Measurements from ENCODE around the gene PLXDC2. TPM values are rescaled to one million over a fixed set of nuclear protein-coding genes. Genes with fewer than 3 reads are reported as not detected.

Gene PLXDC2
- polyA plus RNA-seq, 1 experiment, result 0.47 TPM

DNA sequence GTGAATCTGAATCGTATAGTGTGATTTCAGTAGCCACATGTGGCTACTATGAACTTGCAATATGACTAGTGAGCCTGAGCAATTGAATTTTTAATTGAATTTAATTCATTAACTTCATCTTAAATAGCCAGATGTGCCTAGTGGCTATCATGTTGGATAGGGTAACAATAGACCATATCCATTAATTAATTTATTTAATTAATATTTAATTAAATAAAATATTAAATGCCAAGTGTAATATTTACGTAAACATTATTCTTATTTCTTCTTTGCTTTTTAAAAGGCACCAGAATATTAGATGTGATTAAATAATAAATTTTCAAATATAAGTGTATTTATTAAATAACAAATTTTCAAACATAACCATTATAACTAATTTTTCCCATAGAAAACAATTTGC lies 354.4 kb downstream of the PLXDC2 start:
- Histone ChIP-seq H3K27me3 (ENCODE audit: control insufficient read depth, insufficient read depth, low read length) (no peaks in the 10 kb centered on the region), H3K4me3 (ENCODE audit: low read depth, low read length) (no peak overlapping the region), H3K36me3 (ENCODE audit: control insufficient read depth, insufficient read depth, low read length) (no peaks in the 10 kb centered on the region)
- ChIA-PET CTCF (no interaction called here), POLR2A (no interaction called here)
- TF ChIP-seq, protein P1, sequence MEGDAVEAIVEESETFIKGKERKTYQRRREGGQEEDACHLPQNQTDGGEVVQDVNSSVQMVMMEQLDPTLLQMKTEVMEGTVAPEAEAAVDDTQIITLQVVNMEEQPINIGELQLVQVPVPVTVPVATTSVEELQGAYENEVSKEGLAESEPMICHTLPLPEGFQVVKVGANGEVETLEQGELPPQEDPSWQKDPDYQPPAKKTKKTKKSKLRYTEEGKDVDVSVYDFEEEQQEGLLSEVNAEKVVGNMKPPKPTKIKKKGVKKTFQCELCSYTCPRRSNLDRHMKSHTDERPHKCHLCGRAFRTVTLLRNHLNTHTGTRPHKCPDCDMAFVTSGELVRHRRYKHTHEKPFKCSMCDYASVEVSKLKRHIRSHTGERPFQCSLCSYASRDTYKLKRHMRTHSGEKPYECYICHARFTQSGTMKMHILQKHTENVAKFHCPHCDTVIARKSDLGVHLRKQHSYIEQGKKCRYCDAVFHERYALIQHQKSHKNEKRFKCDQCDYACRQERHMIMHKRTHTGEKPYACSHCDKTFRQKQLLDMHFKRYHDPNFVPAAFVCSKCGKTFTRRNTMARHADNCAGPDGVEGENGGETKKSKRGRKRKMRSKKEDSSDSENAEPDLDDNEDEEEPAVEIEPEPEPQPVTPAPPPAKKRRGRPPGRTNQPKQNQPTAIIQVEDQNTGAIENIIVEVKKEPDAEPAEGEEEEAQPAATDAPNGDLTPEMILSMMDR (IDR thresholded peaks at IDR 0.05; ENCODE audit: insufficient read depth, low read depth, low read length), result no peak
- DNase-seq (ENCODE audit: low read depth), result no peak

DNA sequence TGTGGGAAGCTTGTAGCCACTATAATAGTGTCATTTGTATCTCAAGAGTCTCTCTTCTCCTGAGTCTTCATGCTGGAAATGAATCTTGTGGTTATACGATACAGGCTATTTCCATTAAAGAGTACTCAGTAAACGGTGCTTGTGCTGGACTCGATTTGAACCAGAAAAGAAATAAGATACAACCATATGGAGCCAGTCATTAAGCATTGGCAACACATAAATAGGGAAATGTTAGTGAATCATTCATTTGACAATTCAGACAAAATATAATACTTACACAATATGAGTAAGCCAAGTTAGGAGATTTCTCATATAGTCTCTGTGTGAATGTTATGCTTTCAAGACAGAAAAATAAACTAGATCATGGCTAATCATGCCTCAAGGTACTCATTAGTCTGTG lies 356.8 kb downstream of the PLXDC2 start:
- H3K36me3 ChIP-seq (ENCODE audit: control insufficient read depth, insufficient read depth, low read length), result no peaks in the 10 kb centered on the region
- ChIA-PET POLR2A (no interaction called here), CTCF (no interaction called here)
- TF ChIP-seq, protein P1 (IDR thresholded peaks at IDR 0.05; ENCODE audit: insufficient read depth, low read depth, low read length), result no peak
- DNase-seq (ENCODE audit: low read depth), result no peak
- no peaks in the 10 kb centered on the region for H3K27me3 ChIP-seq (ENCODE audit: control insufficient read depth, insufficient read depth, low read length)
- H3K4me3 ChIP-seq (ENCODE audit: low read depth, low read length), result no peak overlapping the region

DNA sequence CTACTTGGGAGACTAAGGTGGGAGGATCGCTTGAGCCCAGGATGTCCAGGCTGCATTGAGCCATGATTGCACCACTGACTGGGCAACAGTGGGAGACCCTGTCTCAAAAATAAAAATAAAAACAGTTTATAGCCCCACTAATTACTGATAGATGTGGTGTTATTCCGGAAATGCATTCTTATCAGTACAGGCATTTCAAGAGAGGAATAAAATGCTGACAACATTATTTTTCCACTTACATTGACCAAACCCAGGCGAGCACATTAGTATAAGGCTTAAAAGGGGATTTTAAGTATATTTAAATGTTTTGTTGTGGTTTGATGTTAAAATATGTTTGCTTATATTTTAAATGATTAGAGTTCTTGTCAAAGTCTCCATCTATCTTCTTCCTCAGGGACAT lies 359.5 kb downstream of the PLXDC2 start:
- TF ChIP-seq, protein P1 (IDR thresholded peaks at IDR 0.05; ENCODE audit: insufficient read depth, low read depth, low read length), result no peak
- ChIA-PET POLR2A (no interaction called here), CTCF (interaction anchor here (0.6 kb wide), 1 partner anchor 1142 kb away, joined by 3 read pairs; no protein-coding TSS in a partner anchor)
- no peaks in the 10 kb centered on the region for H3K27me3 ChIP-seq (ENCODE audit: control insufficient read depth, insufficient read depth, low read length)
- DNase-seq (ENCODE audit: low read depth), result no peak
- H3K4me3 ChIP-seq (ENCODE audit: low read depth, low read length), result no peak overlapping the region
- H3K36me3 ChIP-seq (ENCODE audit: control insufficient read depth, insufficient read depth, low read length), result no peaks in the 10 kb centered on the region

DNA sequence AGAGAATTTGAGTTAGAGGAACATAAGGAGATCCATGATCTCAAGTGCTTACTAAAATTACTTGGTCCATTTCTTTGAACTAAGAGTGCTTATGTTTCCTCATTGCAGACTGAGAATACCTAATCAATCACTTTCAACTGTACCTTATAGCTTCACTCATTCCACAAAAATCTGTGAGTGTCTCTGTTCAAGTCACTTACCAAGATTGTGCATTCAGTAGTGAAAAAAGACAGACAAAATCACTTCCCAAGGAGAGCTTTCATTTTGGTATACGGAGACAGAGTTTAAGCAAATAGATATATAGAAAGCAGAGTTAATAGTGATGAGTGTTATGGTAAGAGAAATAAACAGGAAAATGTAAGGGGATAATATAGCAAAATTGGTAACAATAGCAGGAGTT lies 364.5 kb downstream of the PLXDC2 start:
- TF ChIP-seq, protein P1 (IDR thresholded peaks at IDR 0.05; ENCODE audit: insufficient read depth, low read depth, low read length), result no peak
- no peaks in the 10 kb centered on the region for H3K36me3 ChIP-seq (ENCODE audit: control insufficient read depth, insufficient read depth, low read length)
- H3K27me3 ChIP-seq (ENCODE audit: control insufficient read depth, insufficient read depth, low read length), result no peaks in the 10 kb centered on the region
- ChIA-PET CTCF (no interaction called here), POLR2A (no interaction called here)
- no peak for DNase-seq (ENCODE audit: low read depth)
- no peak overlapping the region for H3K4me3 ChIP-seq (ENCODE audit: low read depth, low read length)

DNA sequence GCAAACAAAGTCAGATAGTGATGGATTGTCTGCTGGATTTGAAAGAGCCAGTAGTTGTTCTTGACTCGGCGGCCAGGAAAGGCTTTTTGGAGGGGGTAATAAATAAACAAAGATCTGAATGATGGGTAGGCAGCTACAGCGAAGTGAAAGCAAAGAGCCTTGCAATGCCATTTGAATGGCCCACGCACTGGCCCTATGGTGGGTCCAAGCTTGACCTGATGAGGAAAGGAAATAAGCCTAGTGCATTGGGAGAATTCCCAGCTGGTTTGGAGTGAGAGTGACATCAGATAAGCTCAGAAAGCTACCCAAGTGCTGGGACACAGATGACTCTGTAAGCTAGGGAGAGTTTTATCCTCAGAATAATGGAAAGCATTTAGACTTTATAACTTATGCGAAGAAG lies 365.2 kb downstream of the PLXDC2 start:
- TF ChIP-seq, protein P1 (IDR thresholded peaks at IDR 0.05; ENCODE audit: insufficient read depth, low read depth, low read length), result no peak
- H3K4me3 ChIP-seq (ENCODE audit: low read depth, low read length), result no peak overlapping the region
- POLR2A ChIA-PET, result no interaction called here
- CTCF ChIA-PET, result no interaction called here
- no peaks in the 10 kb centered on the region for H3K36me3 ChIP-seq (ENCODE audit: control insufficient read depth, insufficient read depth, low read length)
- H3K27me3 ChIP-seq (ENCODE audit: control insufficient read depth, insufficient read depth, low read length), result no peaks in the 10 kb centered on the region
- no peak for DNase-seq (ENCODE audit: low read depth)

All from BJ (cell line).